ENCODE measurements around the gene DNAH1. TPM values are rescaled to one million over a fixed set of nuclear protein-coding genes. Genes with fewer than 3 reads are reported as not detected.

The DNAH1 gene
- total RNA-seq, 2 donors from 2014 or later: 7.0 to 9.1 TPM

- no peak overlapping the region for H3K9ac ChIP-seq (ENCODE audit: low read depth in 2 of 2, low read length in 2 of 2)
- no peak overlapping the region for H3K4me3 ChIP-seq
- no peak for TF ChIP-seq CTCF (IDR thresholded peaks at IDR 0.05)
- DNase-seq: no peak
- H3K4me1 ChIP-seq: no peaks in the 10 kb centered on the region
- H3K27ac ChIP-seq: no peak overlapping the region
- no peaks in the 10 kb centered on the region for H3K27me3 ChIP-seq
- no peaks in the 10 kb centered on the region for H3K9me3 ChIP-seq
- H3K36me3 ChIP-seq: no peaks in the 10 kb centered on the region
- intact Hi-C loops (cut with DNase I): no loop called here
Measured at GRCh38 chr3:52422669-52423068, 106.5 kb downstream of the DNAH1 start.

GRCh38 chr3:52423173-52423572 lies 107.1 kb downstream of the DNAH1 start:
- Histone ChIP-seq H3K27ac (no peak overlapping the region), H3K4me1 (no peaks in the 10 kb centered on the region), H3K27me3 (no peaks in the 10 kb centered on the region), H3K4me3 (no peak overlapping the region), H3K9ac (ENCODE audit: low read depth in 2 of 2, low read length in 2 of 2) (no peak overlapping the region), H3K9me3 (no peaks in the 10 kb centered on the region), H3K36me3 (no peaks in the 10 kb centered on the region)
- intact Hi-C loops (cut with DNase I): no loop called here
- TF ChIP-seq CTCF (IDR thresholded peaks at IDR 0.05): no peak
- DNase-seq: no peak

- no peaks in the 10 kb centered on the region for H3K9me3 ChIP-seq
- no peak overlapping the region for H3K27ac ChIP-seq
- H3K36me3 ChIP-seq: no peaks in the 10 kb centered on the region
- no peaks in the 10 kb centered on the region for H3K27me3 ChIP-seq
- H3K9ac ChIP-seq (ENCODE audit: low read depth in 2 of 2, low read length in 2 of 2): no peak overlapping the region
- H3K4me3 ChIP-seq: no peak overlapping the region
- no peaks in the 10 kb centered on the region for H3K4me1 ChIP-seq
- intact Hi-C loops (cut with DNase I): loop anchor here (2.0 kb wide), 1 partner anchor 18 kb away; no protein-coding TSS in a partner anchor
- TF ChIP-seq CTCF (IDR thresholded peaks at IDR 0.05): peak; percentile 59
- peak; percentile 69 for DNase-seq
Measured at GRCh38 chr3:52428151-52429005, 112.3 kb downstream of the DNAH1 start.

GRCh38 chr3:52429031-52429430 lies 112.9 kb downstream of the DNAH1 start:
- no peak for TF ChIP-seq CTCF (IDR thresholded peaks at IDR 0.05)
- DNase-seq: no peak

GRCh38 chr3:52429779-52430415 lies 113.8 kb downstream of the DNAH1 start:
- DNase-seq: no peak
- H3K36me3 ChIP-seq: no peaks in the 10 kb centered on the region
- no peaks in the 10 kb centered on the region for H3K9me3 ChIP-seq
- no peak for TF ChIP-seq CTCF (IDR thresholded peaks at IDR 0.05)
- no peak overlapping the region for H3K4me3 ChIP-seq
- no peaks in the 10 kb centered on the region for H3K4me1 ChIP-seq
- H3K9ac ChIP-seq (ENCODE audit: low read depth in 2 of 2, low read length in 2 of 2): no peak overlapping the region
- no peak overlapping the region for H3K27ac ChIP-seq
- intact Hi-C loops (cut with DNase I): loop anchor here (2.0 kb wide), 1 partner anchor 17 kb away; no protein-coding TSS in a partner anchor
- no peaks in the 10 kb centered on the region for H3K27me3 ChIP-seq

More at GRCh38 chr3:52429031-52429430, 112.9 kb downstream of the DNAH1 start:
- Histone ChIP-seq H3K27ac (no peak overlapping the region), H3K4me3 (no peak overlapping the region), H3K9me3 (no peaks in the 10 kb centered on the region), H3K4me1 (no peaks in the 10 kb centered on the region), H3K9ac (ENCODE audit: low read depth in 2 of 2, low read length in 2 of 2) (peak overlapping the region in 1 of 2 donors; percentile 21), H3K27me3 (no peaks in the 10 kb centered on the region), H3K36me3 (no peaks in the 10 kb centered on the region)
- intact Hi-C loops (cut with DNase I): loop anchor here (2.0 kb wide), 1 partner anchor 18 kb away; no protein-coding TSS in a partner anchor

All from colonic mucosa (tissue), 4 donors.